ENCODE results near the gene ITGB1BP2.
"Not testable (repeated sequence)": the region's sequence is repeated elsewhere in the genome, so short reads cannot be mapped to it uniquely, and the experiment has no call there.

Gene ITGB1BP2

GRCh38 chrX:71301195-71301924, at the start of gene ITGB1BP2:
Gene ITGB1BP2 (plus strand): TSS chrX:71301750. CDS start chrX:71301807, 57 bp downstream.
- DNase-seq (ENCODE audit: insufficient read length, low spot score) (no peak), FAIRE-seq (no peak)

- DNase-seq (ENCODE audit: insufficient read length, low spot score) = no peak
- FAIRE-seq = no peak
Observed at GRCh38 chrX:71252221-71252620, 49.3 kb upstream of the ITGB1BP2 start.

- peak; percentile 94 for FAIRE-seq
- DNase-seq (ENCODE audit: insufficient read length, low spot score) = peak; percentile 79
Observed at GRCh38 chrX:71253253-71254091, 48.1 kb upstream of the ITGB1BP2 start.

GRCh38 chrX:71254092-71254963, 47.2 kb upstream of the ITGB1BP2 start, which contains the start of gene ZMYM3:
Gene ZMYM3 (minus strand): TSS chrX:71254140. CDS start chrX:71253255, 885 bp downstream.
- peak; percentile 97 for FAIRE-seq
- peak; percentile 99 for DNase-seq (ENCODE audit: insufficient read length, low spot score)

- no peak for DNase-seq (ENCODE audit: insufficient read length, low spot score)
- no peak for FAIRE-seq
Observed at GRCh38 chrX:71256051-71256450, 45.5 kb upstream of the ITGB1BP2 start.

- no peak for DNase-seq (ENCODE audit: insufficient read length, low spot score)
- FAIRE-seq = no peak
Observed at GRCh38 chrX:71256856-71257255, 44.7 kb upstream of the ITGB1BP2 start.

GRCh38 chrX:71268624-71269023, 32.9 kb upstream of the ITGB1BP2 start:
- DNase-seq (ENCODE audit: insufficient read length, low spot score); FAIRE-seq: not testable (repeated sequence)

GRCh38 chrX:71269801-71270395, 31.7 kb upstream of the ITGB1BP2 start:
- FAIRE-seq = no peak

GRCh38 chrX:71272313-71272712, 29.2 kb upstream of the ITGB1BP2 start:
- DNase-seq (ENCODE audit: insufficient read length, low spot score); FAIRE-seq: not testable (repeated sequence)

More at GRCh38 chrX:71269801-71270395, 31.7 kb upstream of the ITGB1BP2 start:
- no peak for DNase-seq (ENCODE audit: insufficient read length, low spot score)

- not testable (repeated sequence) for DNase-seq (ENCODE audit: insufficient read length, low spot score); FAIRE-seq
Observed at GRCh38 chrX:71281300-71281699, 20.2 kb upstream of the ITGB1BP2 start.

GRCh38 chrX:71282514-71283402, 18.8 kb upstream of the ITGB1BP2 start:
- DNase-seq (ENCODE audit: insufficient read length, low spot score) = peak; percentile 53
- FAIRE-seq = peak; percentile 96

GRCh38 chrX:71283403-71284143, 18.0 kb upstream of the ITGB1BP2 start, which contains the start of gene NONO:
Gene NONO (plus strand): TSS chrX:71283635. CDS start chrX:71290638, 7,003 bp downstream.
- peak; percentile 99 for DNase-seq (ENCODE audit: insufficient read length, low spot score)
- FAIRE-seq = peak; percentile 91

- no peak for FAIRE-seq
- no peak for DNase-seq (ENCODE audit: insufficient read length, low spot score)
Observed at GRCh38 chrX:71285929-71286328, 15.6 kb upstream of the ITGB1BP2 start.

GRCh38 chrX:71291381-71291780, 10.2 kb upstream of the ITGB1BP2 start:
- FAIRE-seq = no peak

GRCh38 chrX:71292669-71293365, 8.7 kb upstream of the ITGB1BP2 start:
- FAIRE-seq (no peak), DNase-seq (ENCODE audit: insufficient read length, low spot score) (peak; percentile 64)

More at GRCh38 chrX:71291381-71291780, 10.2 kb upstream of the ITGB1BP2 start:
- no peak for DNase-seq (ENCODE audit: insufficient read length, low spot score)

- DNase-seq (ENCODE audit: insufficient read length, low spot score) = no peak
- no peak for FAIRE-seq
Observed at GRCh38 chrX:71296806-71297205, 4.7 kb upstream of the ITGB1BP2 start.

GRCh38 chrX:71298119-71298518, 3.4 kb upstream of the ITGB1BP2 start:
- DNase-seq (ENCODE audit: insufficient read length, low spot score) = no peak

GRCh38 chrX:71300064-71300463, 1.5 kb upstream of the ITGB1BP2 start:
- FAIRE-seq; DNase-seq (ENCODE audit: insufficient read length, low spot score): not testable (repeated sequence)

More at GRCh38 chrX:71298119-71298518, 3.4 kb upstream of the ITGB1BP2 start:
- FAIRE-seq = no peak
